Measurements from ENCODE around the gene CLNK. TPM values are rescaled to one million over a fixed set of nuclear protein-coding genes. Genes with fewer than 3 reads are reported as not detected.

The CLNK gene
- total and polyA plus RNA-seq, 7 donors = 0.44 TPM; not detected in 6

DNA sequence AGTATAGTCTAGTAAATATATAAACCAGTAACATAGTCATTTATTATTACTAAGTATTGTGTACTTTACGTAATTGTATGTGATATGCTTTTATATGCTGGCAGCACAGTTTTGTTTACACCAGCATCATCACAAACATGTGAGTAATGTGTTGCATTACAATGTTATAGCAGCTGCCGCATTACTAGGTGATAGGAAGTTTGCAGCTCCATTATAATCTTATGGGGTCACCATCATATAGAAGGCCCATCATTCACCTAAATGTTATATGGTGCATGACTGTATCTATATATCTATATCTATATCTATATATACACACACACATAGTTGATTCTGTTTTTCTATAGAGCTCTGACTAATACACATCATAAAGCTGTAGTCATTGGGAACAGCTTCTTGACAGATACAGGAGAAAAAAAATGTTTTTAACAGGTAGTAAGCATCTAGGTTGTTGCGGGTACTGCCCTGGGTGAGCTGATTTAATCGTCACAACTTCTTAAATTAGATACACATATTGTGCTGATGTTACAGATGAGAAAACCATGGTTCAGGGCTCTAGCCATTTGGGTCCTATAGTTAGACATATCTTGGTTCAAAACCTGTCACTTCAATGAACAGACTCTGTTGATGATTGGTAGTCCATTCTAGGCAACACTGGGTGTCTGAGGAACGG is 77.9 kb downstream of the CLNK start:
- H3K4me1 ChIP-seq = no peaks in the 10 kb centered on the region
- H3K27ac ChIP-seq = no peak overlapping the region
- TF ChIP-seq, protein P1, sequence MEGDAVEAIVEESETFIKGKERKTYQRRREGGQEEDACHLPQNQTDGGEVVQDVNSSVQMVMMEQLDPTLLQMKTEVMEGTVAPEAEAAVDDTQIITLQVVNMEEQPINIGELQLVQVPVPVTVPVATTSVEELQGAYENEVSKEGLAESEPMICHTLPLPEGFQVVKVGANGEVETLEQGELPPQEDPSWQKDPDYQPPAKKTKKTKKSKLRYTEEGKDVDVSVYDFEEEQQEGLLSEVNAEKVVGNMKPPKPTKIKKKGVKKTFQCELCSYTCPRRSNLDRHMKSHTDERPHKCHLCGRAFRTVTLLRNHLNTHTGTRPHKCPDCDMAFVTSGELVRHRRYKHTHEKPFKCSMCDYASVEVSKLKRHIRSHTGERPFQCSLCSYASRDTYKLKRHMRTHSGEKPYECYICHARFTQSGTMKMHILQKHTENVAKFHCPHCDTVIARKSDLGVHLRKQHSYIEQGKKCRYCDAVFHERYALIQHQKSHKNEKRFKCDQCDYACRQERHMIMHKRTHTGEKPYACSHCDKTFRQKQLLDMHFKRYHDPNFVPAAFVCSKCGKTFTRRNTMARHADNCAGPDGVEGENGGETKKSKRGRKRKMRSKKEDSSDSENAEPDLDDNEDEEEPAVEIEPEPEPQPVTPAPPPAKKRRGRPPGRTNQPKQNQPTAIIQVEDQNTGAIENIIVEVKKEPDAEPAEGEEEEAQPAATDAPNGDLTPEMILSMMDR (IDR thresholded peaks at IDR 0.05) = no peak
- TF ChIP-seq POLR2A (IDR thresholded peaks at IDR 0.05) = no peak
- TF ChIP-seq EP300 (IDR thresholded peaks at IDR 0.05) = no peak
- TF ChIP-seq POLR2AphosphoS5 (IDR thresholded peaks at IDR 0.05) = no peak
- H3K36me3 ChIP-seq = no peaks in the 10 kb centered on the region
- intact Hi-C loops (cut with DNase I) = no loop called here
- no peak for DNase-seq
- no peak overlapping the region for H3K4me3 ChIP-seq
- no peaks in the 10 kb centered on the region for H3K27me3 ChIP-seq
- WGBS, 2 donors = 74 to 75% methylated on average over 5 of the region's 5 CpGs
- H3K9me3 ChIP-seq = no peaks in the 10 kb centered on the region

DNA sequence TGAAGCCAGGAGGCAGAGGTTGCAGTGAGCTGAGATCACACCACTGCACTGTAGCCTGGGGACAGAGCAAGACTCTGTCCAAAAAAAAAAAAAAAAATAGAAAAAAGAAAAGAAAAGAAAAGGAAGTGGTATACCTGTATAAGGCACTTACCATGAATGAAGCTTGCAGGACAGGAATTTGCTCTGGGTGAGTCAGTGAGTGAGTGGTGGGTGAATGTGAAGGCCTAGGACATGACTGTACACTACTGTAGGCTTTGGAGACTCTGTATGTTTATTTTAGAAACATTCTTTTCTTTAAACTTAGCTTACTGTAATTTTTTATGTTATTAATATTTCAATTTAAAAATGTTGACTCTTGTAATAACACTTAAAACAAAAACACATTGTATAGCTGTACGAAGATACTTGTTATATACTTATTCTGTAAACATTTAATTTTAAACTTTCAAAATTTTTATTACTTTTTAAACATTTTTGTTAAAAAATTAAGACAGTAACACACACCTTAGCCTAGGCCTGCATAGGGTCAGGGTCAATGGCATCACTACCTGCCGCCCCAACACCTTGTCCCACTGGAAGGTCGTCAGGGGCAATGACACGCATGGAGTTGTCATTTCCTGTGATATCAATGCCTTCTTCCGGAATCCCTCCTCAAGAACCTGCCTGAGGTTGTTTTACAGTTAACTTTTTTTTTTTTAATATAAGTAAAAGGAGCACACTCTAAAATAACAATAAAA is 78.7 kb downstream of the CLNK start:
- Histone ChIP-seq H3K4me3 (no peak overlapping the region), H3K27ac (no peak overlapping the region), H3K9me3 (no peaks in the 10 kb centered on the region), H3K27me3 (no peaks in the 10 kb centered on the region), H3K36me3 (no peaks in the 10 kb centered on the region), H3K4me1 (no peaks in the 10 kb centered on the region)
- WGBS, 2 donors = 90 to 92% methylated on average over 5 of the region's 5 CpGs
- intact Hi-C loops (cut with DNase I) = no loop called here
- TF ChIP-seq, protein P1 (IDR thresholded peaks at IDR 0.05) = no peak
- TF ChIP-seq EP300 (IDR thresholded peaks at IDR 0.05) (no peak), POLR2AphosphoS5 (IDR thresholded peaks at IDR 0.05) (no peak), POLR2A (IDR thresholded peaks at IDR 0.05) (no peak)
- DNase-seq = no peak

DNA sequence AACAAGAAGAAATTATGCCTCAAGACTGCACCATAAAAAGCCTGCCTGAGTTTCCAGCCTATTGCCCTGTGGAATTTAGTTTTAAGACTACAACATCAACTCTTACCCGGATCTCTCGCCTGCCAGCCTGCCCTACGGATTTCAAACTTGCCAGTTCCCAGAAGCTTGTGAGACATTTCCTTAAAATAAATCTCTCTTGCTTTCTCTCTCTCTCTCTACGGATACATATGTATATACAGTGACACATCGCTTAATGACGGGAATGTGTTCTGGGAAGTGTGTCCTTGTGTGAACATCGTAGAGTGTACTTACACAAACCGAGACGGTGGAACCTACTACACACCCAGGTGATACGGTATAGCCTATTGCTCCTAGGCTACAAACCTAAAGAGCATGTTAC is 79.5 kb downstream of the CLNK start:
- 95 to 96% methylated on average over 10 of the region's 10 CpGs for WGBS, 2 donors
- H3K27ac ChIP-seq = no peak overlapping the region
- no peaks in the 10 kb centered on the region for H3K4me1 ChIP-seq
- DNase-seq = no peak
- intact Hi-C loops (cut with DNase I) = no loop called here
- H3K36me3 ChIP-seq = no peaks in the 10 kb centered on the region
- H3K27me3 ChIP-seq = no peaks in the 10 kb centered on the region
- no peaks in the 10 kb centered on the region for H3K9me3 ChIP-seq
- no peak overlapping the region for H3K4me3 ChIP-seq
- TF ChIP-seq POLR2AphosphoS5 (IDR thresholded peaks at IDR 0.05) = no peak
- TF ChIP-seq EP300 (IDR thresholded peaks at IDR 0.05) = no peak
- TF ChIP-seq, protein P1 (IDR thresholded peaks at IDR 0.05) = no peak
- no peak for TF ChIP-seq POLR2A (IDR thresholded peaks at IDR 0.05)

DNA sequence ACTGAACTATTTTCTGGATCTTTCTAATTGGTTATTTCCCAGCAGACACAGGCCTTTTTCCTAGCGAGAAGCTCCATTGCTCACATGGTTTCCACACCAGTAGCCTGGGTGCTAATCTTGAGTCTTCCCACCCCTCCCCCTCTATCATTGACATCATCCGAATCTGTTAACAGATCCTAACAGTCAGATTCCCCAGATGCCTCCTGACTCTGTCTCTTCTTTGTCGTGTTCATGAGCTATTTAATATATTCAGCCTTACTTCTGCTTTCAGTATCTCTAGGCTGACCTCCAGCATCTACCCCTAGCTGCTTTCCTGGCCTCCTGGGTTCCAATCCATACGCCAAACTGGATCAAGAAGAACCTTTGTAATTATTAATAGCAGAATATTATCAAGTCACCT is 85.0 kb downstream of the CLNK start:
- Histone ChIP-seq H3K36me3 (no peaks in the 10 kb centered on the region), H3K27me3 (no peaks in the 10 kb centered on the region), H3K4me3 (no peak overlapping the region), H3K4me1 (no peaks in the 10 kb centered on the region), H3K9me3 (no peaks in the 10 kb centered on the region), H3K27ac (no peak overlapping the region)
- 78 to 84% methylated on average over 4 of the region's 4 CpGs for WGBS, 2 donors
- TF ChIP-seq POLR2A (IDR thresholded peaks at IDR 0.05) (no peak), EP300 (IDR thresholded peaks at IDR 0.05) (no peak), POLR2AphosphoS5 (IDR thresholded peaks at IDR 0.05) (no peak)
- TF ChIP-seq, protein P1 (IDR thresholded peaks at IDR 0.05) = no peak
- intact Hi-C loops (cut with DNase I) = no loop called here
- no peak for DNase-seq
